ENCODE measurements around the gene IBTK. TPM values are rescaled to one million over a fixed set of nuclear protein-coding genes. Genes with fewer than 3 reads are reported as not detected.

The IBTK gene
- polyA plus RNA-seq, 1 donor (not counting 4 experiments of a cell fraction or from before 2014, with no cell fraction given) = 27.0 TPM

GRCh38 chr6:82273295-82273694 is 25.8 kb upstream of the IBTK start:
- H3K79me2 ChIP-seq (ENCODE audit: control insufficient read depth, insufficient read depth, low read length) = no peaks in the 10 kb centered on the region
- H3K4me1 ChIP-seq (ENCODE audit: control insufficient read depth, extremely low read depth, insufficient read depth, low read length) = peaks cover 6% of the 10 kb centered on the region
- H3K9me1 ChIP-seq (ENCODE audit: control insufficient read depth, extremely low read depth, insufficient read depth, low read length) = no peaks in the 10 kb centered on the region
- no peak overlapping the region for H3K4me3 ChIP-seq (ENCODE audit: control insufficient read depth in 2 of 3, extremely low read depth in 1 of 3, insufficient read depth in 2 of 3, low read depth in 1 of 3, low read length in 3 of 3)
- TF ChIP-seq EZH2 (IDR thresholded peaks at IDR 0.05; ENCODE audit: low read length) (no peak), CTCF (optimal IDR thresholded peaks at IDR 0.05 in 1 of 3, IDR thresholded peaks at IDR 0.05 in 1 of 3, conservative IDR thresholded peaks at IDR 0.05 in 1 of 3; ENCODE audit: extremely low read depth in 1 of 3, insufficient read depth in 2 of 3, low read length in 3 of 3) (no peak)
- H4K20me1 ChIP-seq (ENCODE audit: control insufficient read depth, extremely low read depth, insufficient read depth, low read length) = no peaks in the 10 kb centered on the region
- H3K9ac ChIP-seq (ENCODE audit: control insufficient read depth, extremely low read depth, insufficient read depth, low read length) = no peak overlapping the region
- no peaks in the 10 kb centered on the region for H3K9me3 ChIP-seq (ENCODE audit: control insufficient read depth, low read depth, low read length)
- no peak overlapping the region for H3K4me2 ChIP-seq (ENCODE audit: control insufficient read depth, extremely low read depth, insufficient read depth, low read depth, low read length)
- FAIRE-seq (peak; percentile 57), DNase-seq (ENCODE audit: low read depth, low spot score) (no peak)
- H3K27ac ChIP-seq (ENCODE audit: control insufficient read depth, insufficient read depth, low read length) = no peak overlapping the region
- no peaks in the 10 kb centered on the region for H3K27me3 ChIP-seq (ENCODE audit: control insufficient read depth, extremely low read depth, insufficient read depth, low read length)
- no peak overlapping the region for H2AFZ ChIP-seq (ENCODE audit: control insufficient read depth, low read length)
- dilution Hi-C loops (cut with MboI; ENCODE audit: extremely low pct_ligation_motif_present, low sequenced_read_pairs) = no loop called here
- H3K36me3 ChIP-seq (ENCODE audit: control insufficient read depth in 2 of 2, extremely low read depth in 1 of 2, insufficient read depth in 2 of 2, low read length in 2 of 2) = no peaks in the 10 kb centered on the region

- Histone ChIP-seq H3K9ac (ENCODE audit: control insufficient read depth, extremely low read depth, insufficient read depth, low read length) (no peak overlapping the region), H3K4me3 (ENCODE audit: control insufficient read depth in 2 of 3, extremely low read depth in 1 of 3, insufficient read depth in 2 of 3, low read depth in 1 of 3, low read length in 3 of 3) (no peak overlapping the region), H4K20me1 (ENCODE audit: control insufficient read depth, extremely low read depth, insufficient read depth, low read length) (no peaks in the 10 kb centered on the region), H3K27me3 (ENCODE audit: control insufficient read depth, extremely low read depth, insufficient read depth, low read length) (no peaks in the 10 kb centered on the region), H3K36me3 (ENCODE audit: control insufficient read depth in 2 of 2, extremely low read depth in 1 of 2, insufficient read depth in 2 of 2, low read length in 2 of 2) (no peaks in the 10 kb centered on the region), H3K9me3 (ENCODE audit: control insufficient read depth, low read depth, low read length) (no peaks in the 10 kb centered on the region), H3K27ac (ENCODE audit: control insufficient read depth, insufficient read depth, low read length) (no peak overlapping the region), H2AFZ (ENCODE audit: control insufficient read depth, low read length) (no peak overlapping the region), H3K4me1 (ENCODE audit: control insufficient read depth, extremely low read depth, insufficient read depth, low read length) (peaks cover 6% of the 10 kb centered on the region), H3K4me2 (ENCODE audit: control insufficient read depth, extremely low read depth, insufficient read depth, low read depth, low read length) (no peak overlapping the region), H3K79me2 (ENCODE audit: control insufficient read depth, insufficient read depth, low read length) (no peaks in the 10 kb centered on the region), H3K9me1 (ENCODE audit: control insufficient read depth, extremely low read depth, insufficient read depth, low read length) (no peaks in the 10 kb centered on the region)
- TF ChIP-seq EZH2 (IDR thresholded peaks at IDR 0.05; ENCODE audit: low read length) (no peak), CTCF (optimal IDR thresholded peaks at IDR 0.05 in 1 of 3, IDR thresholded peaks at IDR 0.05 in 1 of 3, conservative IDR thresholded peaks at IDR 0.05 in 1 of 3; ENCODE audit: extremely low read depth in 1 of 3, insufficient read depth in 2 of 3, low read length in 3 of 3) (peak in 2 of 3 experiments; percentile 40 to 46)
- DNase-seq (ENCODE audit: low read depth, low spot score) = no peak
- dilution Hi-C loops (cut with MboI; ENCODE audit: extremely low pct_ligation_motif_present, low sequenced_read_pairs) = no loop called here
- peak; percentile 63 for FAIRE-seq
Observed at GRCh38 chr6:82270881-82271635, 23.5 kb upstream of the IBTK start.
